HepG2 (cell line): ENCODE measurements around the gene NRAP. TPM values are rescaled to one million over a fixed set of nuclear protein-coding genes. Genes with fewer than 3 reads are reported as not detected.

Experiments
- ARID2 ChIP-seq: sonication (generic); formaldehyde crosslinking; IDR thresholded peaks from 2 replicates; pipeline ENCODE4 v1.8.1; 2022; ENCODE audit warnings: mild to moderate bottlenecking, missing genetic modification reagents, borderline replicate concordance
- ATF7 ChIP-seq, 2 experiments: fragments of 450-650 bp in 1 of 2; sonication (generic) in 1 of 2; formaldehyde crosslinking in 1 of 2; IDR thresholded peaks; 2 replicates each; pipeline versions ENCODE4 v1.4.0 to v1.6.1; 2016 to 2020; ENCODE audit warnings: antibody characterized with exemption in 1 of 2, mild to moderate bottlenecking in 1 of 2, missing genetic modification reagents in 1 of 2
- FLYWCH1 ChIP-seq: sonication (generic); formaldehyde crosslinking; IDR thresholded peaks from 2 replicates; pipeline ENCODE4 v1.8.1; 2023; ENCODE audit warnings: mild to moderate bottlenecking, missing genetic modification reagents
- FOXM1 ChIP-seq: sonication (generic); formaldehyde crosslinking; IDR thresholded peaks from 2 replicates; pipeline ENCODE4 v1.5.0; 2020; ENCODE audit warnings: missing genetic modification reagents
- HDAC2 ChIP-seq: sonication (generic); formaldehyde crosslinking; IDR thresholded peaks from 2 replicates; pipeline ENCODE4 v1.4.0; 2020; ENCODE audit warnings: missing genetic modification reagents
- HMGA1 ChIP-seq: sonication (generic); formaldehyde crosslinking; conservative IDR thresholded peaks from 2 replicates; pipeline ENCODE4 v1.4.0; 2020; ENCODE audit warnings: missing genetic modification reagents
- HNRNPLL ChIP-seq: fragments of 200-400 bp; formaldehyde crosslinking; IDR thresholded peaks from 2 replicates; pipeline ENCODE4 v1.6.1; 2017; ENCODE audit warnings: mild to moderate bottlenecking, low read depth, low read length; ENCODE audit not compliant: poor library complexity, severe bottlenecking
- KDM5A ChIP-seq: fragments of 200-600 bp; sonication (generic); IDR thresholded peaks from 2 replicates; pipeline ENCODE4 v1.7.0; 2018; ENCODE audit warnings: antibody characterized with exemption, mild to moderate bottlenecking, low read length, borderline replicate concordance
- NCOA5 ChIP-seq: sonication (generic); formaldehyde crosslinking; IDR thresholded peaks from 2 replicates; pipeline ENCODE4 v1.4.0; 2020; ENCODE audit warnings: missing genetic modification reagents
- NR2F1 ChIP-seq, 2 experiments: fragments of 450-650 bp in 1 of 2; formaldehyde crosslinking in 1 of 2; IDR thresholded peaks; 2 replicates each; pipeline versions ENCODE4 v1.5.0 to v1.6.1; 2016 to 2020; ENCODE audit warnings: mild to moderate bottlenecking in 1 of 2, missing compliant biosample characterization in 1 of 2, missing genetic modification reagents in 1 of 2, moderate library complexity in 1 of 2
- PAX8 ChIP-seq: sonication (generic); formaldehyde crosslinking; IDR thresholded peaks from 2 replicates; pipeline ENCODE4 v1.8.0; 2022; ENCODE audit warnings: mild to moderate bottlenecking, missing genetic modification reagents, borderline replicate concordance
- PCBP2 ChIP-seq: fragments of 200-400 bp; formaldehyde crosslinking; optimal IDR thresholded peaks from 2 replicates; pipeline ENCODE3; 2018; ENCODE audit warnings: low read length, low read depth; ENCODE audit not compliant: poor library complexity, severe bottlenecking
- PHF5A ChIP-seq: IDR thresholded peaks from one replicate; pipeline ENCODE4 v1.6.1; 2018; ENCODE audit warnings: low read depth, missing genetic modification reagents; ENCODE audit not compliant: unreplicated experiment
- SRSF9 ChIP-seq: fragments of 200-400 bp; formaldehyde crosslinking; IDR thresholded peaks from 2 replicates; pipeline ENCODE4 v1.6.1; 2018; ENCODE audit warnings: borderline replicate concordance, mild to moderate bottlenecking, low read depth, low read length; ENCODE audit not compliant: insufficient read depth, poor library complexity, severe bottlenecking
- TAF15 ChIP-seq: fragments of 200-400 bp; formaldehyde crosslinking; IDR thresholded peaks from one replicate; pipeline ENCODE4 v1.6.1; 2018; ENCODE audit warnings: mild to moderate bottlenecking, low read depth, low read length; ENCODE audit not compliant: poor library complexity, severe bottlenecking
- ZBTB21 ChIP-seq: sonication (generic); formaldehyde crosslinking; IDR thresholded peaks from 2 replicates; pipeline ENCODE4 v1.4.0; 2020; ENCODE audit warnings: missing genetic modification reagents
- ZBTB34 ChIP-seq: sonication (generic); formaldehyde crosslinking; IDR thresholded peaks from 2 replicates; pipeline ENCODE4 v1.8.0; 2022; ENCODE audit warnings: mild to moderate bottlenecking, missing genetic modification reagents
- ZBTB37 ChIP-seq: sonication (generic); formaldehyde crosslinking; IDR thresholded peaks from 2 replicates; pipeline ENCODE4 v1.4.0; 2020; ENCODE audit warnings: mild to moderate bottlenecking, missing genetic modification reagents
- ZNF382 ChIP-seq: sonication (generic); formaldehyde crosslinking; IDR thresholded peaks from 2 replicates; pipeline ENCODE4 v1.5.0; 2020; ENCODE audit warnings: missing genetic modification reagents, mild to moderate bottlenecking, borderline replicate concordance
- ZNF441 ChIP-seq: sonication (generic); formaldehyde crosslinking; IDR thresholded peaks from 2 replicates; pipeline ENCODE4 v1.7.0; 2021; ENCODE audit warnings: missing genetic modification reagents, borderline replicate concordance
- ZNF572 ChIP-seq: sonication (generic); formaldehyde crosslinking; IDR thresholded peaks from 2 replicates; pipeline ENCODE4 v1.5.1; 2020; ENCODE audit warnings: mild to moderate bottlenecking, missing genetic modification reagents
- ZNF605 ChIP-seq: sonication (generic); formaldehyde crosslinking; IDR thresholded peaks from 2 replicates; pipeline ENCODE4 v1.8.0; 2022; ENCODE audit warnings: mild to moderate bottlenecking, missing genetic modification reagents
- ZNF790 ChIP-seq: sonication (generic); formaldehyde crosslinking; IDR thresholded peaks from 2 replicates; pipeline ENCODE4 v1.8.0; 2022; ENCODE audit warnings: missing genetic modification reagents, mild to moderate bottlenecking, borderline replicate concordance
- polyA plus RNA-seq, 8 experiments: library from polyadenylated mRNA; depleted of rRNA in 3 of 8; stranded (reverse) in 7 of 8; unstranded in 1 of 8; fragments of >200 nt; fragmentation: Illumina TruSeq in 4 of 8; extraction: Trizol in 4 of 8; gene quantifications; 2 replicates each; pipeline versions ENCODE4 v1.2.1 to v1.2.3, GENCODE V29; 2011 to 2016; ENCODE audit warnings: low read depth in 4 of 8, missing spikeins in 1 of 8, mixed read lengths in 1 of 8; ENCODE audit not compliant: insufficient read depth in 1 of 8
- total RNA-seq, 5 experiments: library from RNA; depleted of rRNA; stranded (reverse); fragments of >200 nt; fragmentation: Illumina TruSeq; extraction: Trizol; gene quantifications; 2 replicates each; pipeline ENCODE4 v1.2.3, GENCODE V29; 2016; ENCODE audit warnings: low read depth in 1 of 5
- TF ChIP-seq, protein P1 (sequence below): IDR thresholded peaks from 2 replicates; pipeline ENCODE4 v1.6.1; 2016

The NRAP gene
- total and polyA plus RNA-seq, 2 of the 13 experiments (the other 11 are each of a cell fraction or from before 2014, with no cell fraction given), result not detected

DNA sequence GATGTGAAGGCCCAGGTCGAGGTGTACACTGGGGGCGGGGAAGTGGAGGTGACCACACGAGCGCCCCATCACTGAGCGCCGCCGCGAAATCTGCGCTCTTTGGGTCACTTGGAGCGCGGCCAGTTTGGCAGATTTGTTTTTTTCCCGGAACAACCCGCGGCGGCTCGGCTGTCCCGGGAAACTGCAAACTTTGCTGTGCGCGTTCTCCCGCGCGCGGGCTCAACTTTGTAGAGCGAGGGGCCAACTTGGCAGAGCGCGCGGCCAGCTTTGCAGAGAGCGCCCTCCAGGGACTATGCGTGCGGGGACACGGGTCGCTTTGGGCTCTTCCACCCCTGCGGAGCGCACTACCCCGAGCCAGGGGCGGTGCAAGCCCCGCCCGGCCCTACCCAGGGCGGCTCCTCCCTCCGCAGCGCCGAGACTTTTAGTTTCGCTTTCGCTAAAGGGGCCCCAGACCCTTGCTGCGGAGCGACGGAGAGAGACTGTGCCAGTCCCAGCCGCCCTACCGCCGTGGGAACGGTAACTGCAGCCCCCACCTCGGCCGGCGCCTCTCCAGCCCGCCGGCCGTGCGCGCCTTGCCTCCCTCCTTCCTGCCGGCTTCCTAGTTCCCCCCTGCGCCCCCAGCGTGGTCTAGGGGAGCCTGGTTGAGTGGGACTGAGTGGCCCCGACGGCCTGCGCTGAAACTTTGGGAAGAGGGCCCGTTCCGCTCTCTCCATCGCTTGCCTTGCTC, 15.8 kb upstream of the NRAP start, which contains the start of gene CASP7 (continued):
- TF ChIP-seq, protein P1, sequence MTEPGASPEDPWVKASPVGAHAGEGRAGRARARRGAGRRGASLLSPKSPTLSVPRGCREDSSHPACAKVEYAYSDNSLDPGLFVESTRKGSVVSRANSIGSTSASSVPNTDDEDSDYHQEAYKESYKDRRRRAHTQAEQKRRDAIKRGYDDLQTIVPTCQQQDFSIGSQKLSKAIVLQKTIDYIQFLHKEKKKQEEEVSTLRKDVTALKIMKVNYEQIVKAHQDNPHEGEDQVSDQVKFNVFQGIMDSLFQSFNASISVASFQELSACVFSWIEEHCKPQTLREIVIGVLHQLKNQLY, result no peak
- TF ChIP-seq NCOA5 (CRISPR knock-in tag) (no peak), HMGA1 (CRISPR knock-in tag) (no peak), FLYWCH1 (CRISPR knock-in tag) (no peak), PAX8 (CRISPR knock-in tag) (no peak), FOXM1 (CRISPR knock-in tag) (no peak), ZNF605 (peak; percentile 41; the same call in 1 of the 2 replicates), PHF5A (CRISPR knock-in tag) (no peak), ZNF382 (CRISPR knock-in tag) (no peak), SRSF9 (no peak), ZBTB21 (no peak), ATF7 (IDR thresholded peaks at IDR 0.05) (no peak), ATF7 (CRISPR knock-in tag; IDR thresholded peaks at IDR 0.05) (no peak), ZNF790 (CRISPR knock-in tag) (no peak), ZNF441 (CRISPR knock-in tag) (0 out of 2 replicates have a peak, but pooled peaks have one; percentile 39), PCBP2 (no peak), HNRNPLL (peak; percentile 83), ZBTB34 (no peak), ZBTB37 (CRISPR knock-in tag) (no peak), TAF15 (no peak), NR2F1 (CRISPR knock-in tag; IDR thresholded peaks at IDR 0.05) (no peak), ZNF572 (CRISPR knock-in tag) (no peak), ARID2 (CRISPR knock-in tag) (no peak), KDM5A (peak; percentile 5; the same call in 1 of the 2 replicates), HDAC2 (0 out of 2 replicates have a peak, but pooled peaks have one; percentile 11)
